Right forelimb (tissue), 1 donor: ENCODE measurements around the gene TIFAB.
"Not testable (repeated sequence)": the region's sequence is repeated elsewhere in the genome, so short reads cannot be mapped to it uniquely, and the experiment has no call there.

Experiments
- DNase-seq: peaks from one replicate; pipeline ENCODE4 v3.0.0-alpha.2; 2018

TIFAB gene

GRCh38 chr5:135452321-135453030 is at the start of gene TIFAB:
TIFAB (minus strand) TSS chr5:135452351; CDS start chr5:135449939, 2,412 bp downstream.
- peak; percentile 37 for DNase-seq

- no peak for DNase-seq
Observed at GRCh38 chr5:135498637-135498995, 46.5 kb upstream of the TIFAB start.

- no peak for DNase-seq
Observed at GRCh38 chr5:135497971-135498636, 46.0 kb upstream of the TIFAB start.

GRCh38 chr5:135495531-135495930 is 43.4 kb upstream of the TIFAB start:
- DNase-seq, result not testable (repeated sequence)

GRCh38 chr5:135494196-135494595 is 42.0 kb upstream of the TIFAB start:
- no peak for DNase-seq

- no peak for DNase-seq
Observed at GRCh38 chr5:135493406-135494180, 41.4 kb upstream of the TIFAB start.

- no peak for DNase-seq
Observed at GRCh38 chr5:135492319-135492626, 40.1 kb upstream of the TIFAB start.

- DNase-seq, result no peak
Observed at GRCh38 chr5:135491552-135492318, 39.6 kb upstream of the TIFAB start.

GRCh38 chr5:135491038-135491551 is 38.9 kb upstream of the TIFAB start:
- DNase-seq, result no peak

GRCh38 chr5:135490245-135491037 is 38.3 kb upstream of the TIFAB start:
- no peak for DNase-seq

- DNase-seq, result no peak
Observed at GRCh38 chr5:135489466-135490244, 37.5 kb upstream of the TIFAB start.

- peak; percentile 56 for DNase-seq
Observed at GRCh38 chr5:135488727-135489465, 36.7 kb upstream of the TIFAB start.

GRCh38 chr5:135487839-135488514 is 35.8 kb upstream of the TIFAB start:
- DNase-seq, result no peak

- no peak for DNase-seq
Observed at GRCh38 chr5:135487037-135487395, 34.9 kb upstream of the TIFAB start.

- no peak for DNase-seq
Observed at GRCh38 chr5:135486131-135487036, 34.2 kb upstream of the TIFAB start.

GRCh38 chr5:135484674-135485086 is 32.5 kb upstream of the TIFAB start:
- no peak for DNase-seq

- DNase-seq, result no peak
Observed at GRCh38 chr5:135483254-135483653, 31.1 kb upstream of the TIFAB start.

- peak; percentile 12 for DNase-seq
Observed at GRCh38 chr5:135482381-135482933, 30.3 kb upstream of the TIFAB start.

- DNase-seq, result peak; percentile 35
Observed at GRCh38 chr5:135481909-135482311, 29.8 kb upstream of the TIFAB start.
